Measurements from ENCODE around the gene TCTN2.

TCTN2 gene

GRCh38 chr12:123670882-123671728 lies at the start of gene TCTN2:
Gene TCTN2, plus strand, starts transcription at chr12:123671113. Its CDS starts 128 bp downstream, at chr12:123671241.
- peak; percentile 53 for DNase-seq

GRCh38 chr12:123621619-123622530 lies 49.0 kb upstream of the TCTN2 start:
- DNase-seq: no peak

GRCh38 chr12:123633379-123634141 lies 37.4 kb upstream of the TCTN2 start, which contains the start of the genes EIF2B1 and GTF2H3:
Gene EIF2B1, minus strand, starts transcription at chr12:123633686. Its CDS starts 129 bp downstream, at chr12:123633557.
Gene GTF2H3, plus strand, starts transcription at chr12:123633829. Its CDS starts 31 bp downstream, at chr12:123633860.
- DNase-seq: peak; percentile 76

- DNase-seq: no peak
These were observed 36.8 kb upstream of the TCTN2 start for GRCh38 chr12:123634142-123634561.

GRCh38 chr12:123643911-123644310 lies 27.0 kb upstream of the TCTN2 start:
- DNase-seq: no peak

- DNase-seq: no peak
These were observed 25.5 kb upstream of the TCTN2 start for GRCh38 chr12:123645380-123645779.

GRCh38 chr12:123645878-123646277 lies 25.0 kb upstream of the TCTN2 start:
- DNase-seq: no peak

GRCh38 chr12:123648401-123648800 lies 22.5 kb upstream of the TCTN2 start:
- DNase-seq: no peak

- no peak for DNase-seq
These were observed 16.7 kb upstream of the TCTN2 start for GRCh38 chr12:123654129-123654701.

- no peak for DNase-seq
These were observed 15.5 kb upstream of the TCTN2 start for GRCh38 chr12:123655420-123655819.

GRCh38 chr12:123656392-123656791 lies 14.5 kb upstream of the TCTN2 start:
- DNase-seq: no peak

- no peak for DNase-seq
These were observed 13.7 kb upstream of the TCTN2 start for GRCh38 chr12:123657211-123657610.

GRCh38 chr12:123659996-123660727 lies 10.8 kb upstream of the TCTN2 start:
- DNase-seq: no peak

GRCh38 chr12:123667771-123668170 lies 3.1 kb upstream of the TCTN2 start:
- DNase-seq: no peak

- DNase-seq: no peak
These were observed 963 bp downstream of the TCTN2 start for GRCh38 chr12:123671876-123672275.

- DNase-seq: no peak
These were observed 4.5 kb downstream of the TCTN2 start for GRCh38 chr12:123675436-123675835.

GRCh38 chr12:123676616-123677320 lies 5.9 kb downstream of the TCTN2 start:
- no peak for DNase-seq

GRCh38 chr12:123678981-123679380 lies 8.1 kb downstream of the TCTN2 start:
- DNase-seq: no peak

GRCh38 chr12:123681605-123682004 lies 10.7 kb downstream of the TCTN2 start:
- peak; percentile 63 for DNase-seq

GRCh38 chr12:123683964-123684363 lies 13.1 kb downstream of the TCTN2 start:
- DNase-seq: no peak

GRCh38 chr12:123686636-123687190 lies 15.8 kb downstream of the TCTN2 start:
- DNase-seq: no peak
